ENCODE measurements around the gene HOXC11. TPM values are rescaled to one million over a fixed set of nuclear protein-coding genes. Genes with fewer than 3 reads are reported as not detected.
A peak's percentile ranks its signal among the peaks of the same experiment; 100 is the strongest.

The HOXC11 gene
- not detected for total RNA-seq
- long read RNA-seq: 0 reads

DNA sequence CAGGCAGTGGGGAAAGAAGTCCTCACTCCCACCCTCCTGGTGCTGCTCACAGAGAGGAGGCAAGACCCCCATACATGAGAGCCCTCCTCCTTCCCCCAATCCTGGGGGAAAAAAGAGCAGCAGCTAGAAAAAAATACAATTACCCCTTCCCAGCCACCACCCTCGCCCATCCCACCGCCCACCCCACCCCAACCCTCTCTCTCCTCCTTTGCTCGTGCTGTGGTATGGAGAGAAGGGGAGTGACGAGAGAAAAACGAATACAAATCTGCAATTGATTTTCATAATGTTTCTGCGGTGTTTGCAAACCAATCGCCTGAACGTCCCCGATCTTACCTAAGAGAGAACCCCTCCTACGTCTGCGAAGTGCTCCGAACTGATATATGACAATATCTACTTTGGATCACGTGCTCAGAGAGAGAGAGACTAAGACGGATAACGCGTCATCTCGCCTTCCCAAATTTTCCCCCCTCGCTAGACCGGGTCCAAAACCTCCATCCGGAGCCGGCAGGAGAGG is at the start of gene HOXC11:
HOXC11 (plus strand) TSS at position 405 of the 514 bp plus-strand sequence. CDS start 116 bp downstream, outside the sequence.
- intact Hi-C loops (cut with DNase I): no loop called here
- no peak for ATAC-seq (ENCODE audit: poor library complexity)
- no peak for DNase-seq

DNA sequence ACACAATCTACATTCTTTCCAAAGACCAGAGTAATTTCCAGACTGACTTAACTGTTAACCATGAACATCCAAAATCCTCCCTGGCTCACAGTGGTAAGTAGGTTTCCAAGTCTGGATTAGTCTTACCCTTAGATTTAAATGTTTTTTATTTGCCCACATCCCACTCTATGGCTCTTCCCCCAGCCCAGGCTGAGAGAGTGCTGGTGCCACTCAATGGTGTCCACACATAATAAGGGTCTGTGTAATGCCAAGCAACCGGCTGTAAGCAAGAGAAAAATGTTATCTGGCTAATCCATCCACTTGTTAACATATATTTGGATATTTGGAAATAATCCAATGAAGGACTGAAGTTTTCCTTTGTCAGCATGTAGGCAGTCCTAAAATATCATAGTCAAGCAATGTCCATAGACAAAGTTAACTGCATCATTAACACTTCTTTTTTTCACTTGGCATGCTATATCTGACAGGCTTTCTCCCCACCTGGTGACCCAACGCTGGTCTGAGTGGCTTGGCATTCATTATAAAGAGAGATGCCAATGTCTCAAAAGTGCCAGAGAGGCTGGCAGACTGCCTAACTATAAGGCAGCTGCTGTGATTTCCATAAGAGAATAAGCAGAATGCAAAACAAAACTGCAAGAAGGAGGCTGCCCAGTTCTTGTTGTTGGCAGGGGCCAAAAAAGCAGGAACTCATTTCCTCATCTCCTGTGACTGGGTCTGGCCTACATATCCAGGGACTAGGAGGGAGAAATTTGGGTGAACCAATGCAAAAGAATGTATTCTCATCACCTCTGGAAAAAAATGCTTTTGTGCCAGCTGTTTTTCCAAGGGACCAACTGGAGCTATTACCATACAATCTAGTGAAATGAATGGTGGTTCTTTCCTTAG is 48.2 kb upstream of the HOXC11 start:
- no peak for DNase-seq
- intact Hi-C loops (cut with DNase I): no loop called here

GRCh38 chr12:53927220-53928029 is 45.5 kb upstream of the HOXC11 start:
- intact Hi-C loops (cut with DNase I): no loop called here
- DNase-seq (no peak), ATAC-seq (ENCODE audit: poor library complexity) (no peak)

More for the DNA sequence above, 48.2 kb upstream of the HOXC11 start:
- no peak for ATAC-seq (ENCODE audit: poor library complexity)

- DNase-seq: no peak
- ATAC-seq (ENCODE audit: poor library complexity): no peak
- intact Hi-C loops (cut with DNase I): no loop called here
These were observed 44.7 kb upstream of the HOXC11 start for GRCh38 chr12:53928054-53928835.

DNA sequence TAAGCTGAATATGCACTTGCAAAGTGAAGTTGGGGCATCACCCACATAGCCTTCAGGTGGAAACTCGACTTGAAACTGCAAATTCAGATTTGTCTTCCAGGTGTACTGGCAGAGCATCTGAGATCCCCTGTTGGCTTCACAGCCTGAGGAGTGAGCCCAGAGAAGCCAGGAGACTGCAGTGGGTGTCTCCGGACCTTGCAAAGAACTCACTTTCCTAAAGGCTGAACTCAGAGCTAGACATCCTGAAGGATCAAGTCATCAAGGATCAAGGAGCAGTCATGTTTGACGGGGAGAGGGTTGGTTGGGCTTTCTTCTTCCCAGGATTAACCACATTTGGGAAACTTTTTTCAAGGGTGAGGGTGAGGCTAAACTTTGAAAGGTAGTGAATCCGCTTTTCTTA is 43.4 kb upstream of the HOXC11 start:
- no peak for ATAC-seq (ENCODE audit: poor library complexity)
- DNase-seq: no peak
- intact Hi-C loops (cut with DNase I): no loop called here

DNA sequence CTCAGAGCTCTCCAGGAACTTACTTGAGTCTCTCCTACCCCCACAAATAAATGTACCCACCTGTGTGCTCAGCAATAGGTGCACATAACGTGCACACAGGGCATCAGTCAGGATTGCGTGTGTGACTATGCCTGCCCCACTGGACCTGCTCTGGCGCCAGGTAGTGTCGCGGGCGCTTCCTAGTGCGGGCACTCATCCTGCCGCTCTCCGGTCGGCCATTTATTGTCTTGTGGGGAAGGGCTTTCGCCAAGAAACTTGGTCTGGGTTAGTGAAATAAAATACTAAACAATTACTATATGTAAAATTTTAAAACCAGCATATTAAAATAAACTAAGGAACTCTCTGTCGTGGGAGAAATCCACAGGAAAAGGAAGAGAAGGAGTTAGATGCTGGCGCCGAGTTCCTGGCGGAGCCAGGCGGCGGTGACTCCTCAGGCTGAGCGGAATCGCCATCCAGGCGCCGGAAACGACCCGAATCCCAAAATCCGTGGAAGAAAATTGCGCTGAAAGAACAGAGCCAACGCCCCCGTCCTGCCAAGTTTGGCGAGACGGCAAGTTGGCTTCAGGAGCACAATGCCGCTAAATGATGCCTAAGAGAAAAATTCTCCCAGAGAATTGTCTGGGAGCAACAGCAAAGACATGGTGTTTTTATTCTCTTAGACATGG is 42.2 kb upstream of the HOXC11 start:
- ATAC-seq (ENCODE audit: poor library complexity): no peak
- intact Hi-C loops (cut with DNase I): no loop called here
- no peak for DNase-seq

GRCh38 chr12:53931844-53932581 is 40.9 kb upstream of the HOXC11 start:
- intact Hi-C loops (cut with DNase I): no loop called here
- DNase-seq (no peak), ATAC-seq (ENCODE audit: poor library complexity) (no peak)

- intact Hi-C loops (cut with DNase I): no loop called here
- ATAC-seq (ENCODE audit: poor library complexity): no peak
- DNase-seq: no peak
These were observed 40.0 kb upstream of the HOXC11 start for GRCh38 chr12:53932915-53933314.

GRCh38 chr12:53935383-53936341 is 37.3 kb upstream of the HOXC11 start:
- intact Hi-C loops (cut with DNase I): no loop called here
- no peak for DNase-seq
- no peak for ATAC-seq (ENCODE audit: poor library complexity)

GRCh38 chr12:53937099-53937498 is 35.8 kb upstream of the HOXC11 start:
- ATAC-seq (ENCODE audit: poor library complexity) (no peak), DNase-seq (no peak)
- intact Hi-C loops (cut with DNase I): no loop called here

GRCh38 chr12:53937596-53938325 is 35.2 kb upstream of the HOXC11 start:
- ATAC-seq (ENCODE audit: poor library complexity) (no peak), DNase-seq (no peak)
- intact Hi-C loops (cut with DNase I): no loop called here

DNA sequence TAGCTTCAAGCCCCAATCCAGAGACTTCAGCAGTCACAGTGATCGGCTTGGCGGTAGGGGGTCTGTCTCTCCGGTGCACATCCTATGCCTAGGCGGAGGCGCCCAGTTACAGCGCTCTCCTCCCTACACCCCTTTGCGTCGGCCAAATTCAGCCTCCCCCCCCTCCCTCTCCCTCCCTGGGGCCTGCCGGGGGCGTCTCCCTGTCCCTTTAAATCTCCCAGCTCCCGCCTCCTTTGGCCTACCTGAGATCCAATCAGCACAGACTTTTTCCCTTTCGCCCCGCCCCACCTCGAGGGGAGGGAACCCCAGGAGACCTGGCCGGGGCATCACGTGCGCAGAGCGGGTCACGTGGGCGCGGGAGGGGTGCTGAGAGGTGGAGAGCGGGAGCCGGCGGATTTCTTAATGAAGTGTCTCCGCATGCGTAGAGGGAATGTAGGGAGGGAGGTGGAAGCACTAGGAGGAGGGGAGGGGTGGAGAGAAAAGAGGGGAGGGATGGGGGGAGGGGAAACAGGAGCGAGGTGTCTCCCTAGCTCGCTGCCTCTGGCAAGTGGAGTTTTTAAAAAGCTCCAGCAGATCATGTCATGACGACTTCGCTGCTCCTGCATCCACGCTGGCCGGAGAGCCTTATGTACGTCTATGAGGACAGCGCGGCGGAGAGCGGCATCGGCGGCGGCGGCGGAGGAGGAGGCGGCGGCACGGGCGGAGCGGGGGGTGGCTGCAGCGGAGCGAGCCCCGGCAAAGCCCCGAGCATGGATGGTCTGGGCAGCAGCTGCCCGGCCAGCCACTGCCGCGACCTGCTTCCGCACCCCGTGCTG is 34.4 kb upstream of the HOXC11 start, which contains the start of gene HOXC13:
HOXC13 (plus strand) TSS at position 506 of the 815 bp plus-strand sequence; CDS start at position 582, 76 bp downstream.
- ATAC-seq (ENCODE audit: poor library complexity): peak; percentile 15
- DNase-seq: no peak
- intact Hi-C loops (cut with DNase I): no loop called here

- no peak for ATAC-seq (ENCODE audit: poor library complexity)
- intact Hi-C loops (cut with DNase I): no loop called here
- no peak for DNase-seq
These were observed 33.5 kb upstream of the HOXC11 start for GRCh38 chr12:53939141-53940108.

- ATAC-seq (ENCODE audit: poor library complexity) (no peak), DNase-seq (no peak)
- intact Hi-C loops (cut with DNase I): no loop called here
These were observed 32.4 kb upstream of the HOXC11 start for GRCh38 chr12:53940443-53941014.

All from Right ventricle myocardium superior (tissue), 1 donor.